Fibroblast of villous mesenchyme (primary cell): Measurements from ENCODE around the gene RBM19. TPM values are rescaled to one million over a fixed set of nuclear protein-coding genes. Genes with fewer than 3 reads are reported as not detected.

ENCODE experiments used
- DNase-seq: peaks from one replicate; pipeline ENCODE4 v3.0.0-alpha.2; 2010; ENCODE audit warnings: low read depth
- H3K4me3 ChIP-seq: 2 replicates; pipeline ENCODE4 v1.5.1; 2011; ENCODE audit warnings: low read depth, mild to moderate bottlenecking, low read length
- CTCF ChIP-seq: IDR thresholded peaks from 2 replicates; pipeline ENCODE4 v1.5.1; 2012; ENCODE audit warnings: low read depth, mild to moderate bottlenecking, low read length; ENCODE audit not compliant: insufficient read depth
- total RNA-seq: library from RNA; depleted of rRNA; stranded (reverse); fragments of >200 nt; gene quantifications from 2 replicates; pipeline ENCODE4 v1.2.3, GENCODE V29; 2012

The RBM19 gene
- total RNA-seq, 1 donor: 26.8 TPM

GRCh38 chr12:113945174-113946173 is 20.7 kb downstream of the RBM19 start:
- H3K4me3 ChIP-seq: no peak overlapping the region
- no peak for TF ChIP-seq CTCF
- DNase-seq: no peak

- no peak for TF ChIP-seq CTCF
- H3K4me3 ChIP-seq: no peak overlapping the region
- DNase-seq: no peak
These were observed 23.9 kb downstream of the RBM19 start for GRCh38 chr12:113942209-113942608.

GRCh38 chr12:113941208-113941486 is 25.0 kb downstream of the RBM19 start:
- no peak for DNase-seq
- TF ChIP-seq CTCF: no peak

GRCh38 chr12:113940357-113941207 is 25.5 kb downstream of the RBM19 start:
- no peak overlapping the region for H3K4me3 ChIP-seq
- no peak for TF ChIP-seq CTCF
- no peak for DNase-seq

More at GRCh38 chr12:113941208-113941486, 25.0 kb downstream of the RBM19 start:
- no peak overlapping the region for H3K4me3 ChIP-seq

GRCh38 chr12:113939867-113940266 is 26.3 kb downstream of the RBM19 start:
- no peak for DNase-seq
- no peak for TF ChIP-seq CTCF
- no peak overlapping the region for H3K4me3 ChIP-seq

- no peak for TF ChIP-seq CTCF
- no peak overlapping the region for H3K4me3 ChIP-seq
- no peak for DNase-seq
These were observed 27.7 kb downstream of the RBM19 start for GRCh38 chr12:113938471-113938870.
